ENCODE data around the gene CTRB1. TPM values are rescaled to one million over a fixed set of nuclear protein-coding genes. Genes with fewer than 3 reads are reported as not detected.

Gene CTRB1
- total RNA-seq, 4 donors from 2014 or later = 0.69 TPM; not detected in 3

DNA sequence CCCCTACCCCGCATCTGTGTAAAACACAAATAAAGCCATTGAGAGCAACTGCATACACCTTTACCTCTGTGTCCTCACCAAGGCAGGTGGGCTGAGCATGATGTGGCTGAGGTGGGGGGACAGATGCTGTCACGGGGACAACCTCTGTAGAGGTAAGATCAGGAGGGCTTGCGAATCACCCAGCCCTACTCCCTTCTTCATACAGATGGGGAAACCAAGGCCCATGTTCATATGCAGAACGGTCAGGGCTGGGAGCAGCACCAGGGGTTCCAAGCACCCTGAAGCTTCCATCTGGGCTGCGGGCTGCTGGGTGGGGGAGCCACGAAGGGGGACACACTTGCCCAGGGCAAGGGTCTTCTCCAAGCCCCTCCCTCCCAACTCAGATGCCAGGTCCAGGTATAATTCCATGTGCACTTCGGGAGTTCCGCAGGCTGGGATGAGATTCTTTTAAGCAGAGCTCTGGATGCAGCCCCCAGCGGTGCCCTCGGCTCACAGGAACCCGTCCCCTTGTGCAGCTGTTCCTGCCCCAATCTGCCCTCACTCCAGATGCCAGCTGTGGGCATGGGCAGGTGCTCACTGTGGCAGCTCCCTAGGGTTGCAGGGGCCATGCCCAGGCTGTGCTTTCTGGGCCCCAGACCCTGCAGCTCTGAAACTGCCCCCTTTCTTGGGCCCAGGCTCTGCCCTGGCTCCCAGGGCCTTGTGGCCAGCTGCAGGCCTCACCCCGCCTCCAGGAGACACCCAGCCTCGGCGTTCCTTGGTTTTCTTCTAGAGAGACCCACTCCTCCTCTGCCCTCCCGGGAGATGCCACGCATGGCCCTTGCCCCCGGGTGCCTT, 9.6 kb downstream of the CTRB1 start:
- ATAC-seq (ENCODE audit: low FRiP score) = no peak
- DNase-seq (ENCODE audit: low spot score) = no peak
- TF ChIP-seq, protein P1, sequence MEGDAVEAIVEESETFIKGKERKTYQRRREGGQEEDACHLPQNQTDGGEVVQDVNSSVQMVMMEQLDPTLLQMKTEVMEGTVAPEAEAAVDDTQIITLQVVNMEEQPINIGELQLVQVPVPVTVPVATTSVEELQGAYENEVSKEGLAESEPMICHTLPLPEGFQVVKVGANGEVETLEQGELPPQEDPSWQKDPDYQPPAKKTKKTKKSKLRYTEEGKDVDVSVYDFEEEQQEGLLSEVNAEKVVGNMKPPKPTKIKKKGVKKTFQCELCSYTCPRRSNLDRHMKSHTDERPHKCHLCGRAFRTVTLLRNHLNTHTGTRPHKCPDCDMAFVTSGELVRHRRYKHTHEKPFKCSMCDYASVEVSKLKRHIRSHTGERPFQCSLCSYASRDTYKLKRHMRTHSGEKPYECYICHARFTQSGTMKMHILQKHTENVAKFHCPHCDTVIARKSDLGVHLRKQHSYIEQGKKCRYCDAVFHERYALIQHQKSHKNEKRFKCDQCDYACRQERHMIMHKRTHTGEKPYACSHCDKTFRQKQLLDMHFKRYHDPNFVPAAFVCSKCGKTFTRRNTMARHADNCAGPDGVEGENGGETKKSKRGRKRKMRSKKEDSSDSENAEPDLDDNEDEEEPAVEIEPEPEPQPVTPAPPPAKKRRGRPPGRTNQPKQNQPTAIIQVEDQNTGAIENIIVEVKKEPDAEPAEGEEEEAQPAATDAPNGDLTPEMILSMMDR (IDR thresholded peaks at IDR 0.05) = no peak

DNA sequence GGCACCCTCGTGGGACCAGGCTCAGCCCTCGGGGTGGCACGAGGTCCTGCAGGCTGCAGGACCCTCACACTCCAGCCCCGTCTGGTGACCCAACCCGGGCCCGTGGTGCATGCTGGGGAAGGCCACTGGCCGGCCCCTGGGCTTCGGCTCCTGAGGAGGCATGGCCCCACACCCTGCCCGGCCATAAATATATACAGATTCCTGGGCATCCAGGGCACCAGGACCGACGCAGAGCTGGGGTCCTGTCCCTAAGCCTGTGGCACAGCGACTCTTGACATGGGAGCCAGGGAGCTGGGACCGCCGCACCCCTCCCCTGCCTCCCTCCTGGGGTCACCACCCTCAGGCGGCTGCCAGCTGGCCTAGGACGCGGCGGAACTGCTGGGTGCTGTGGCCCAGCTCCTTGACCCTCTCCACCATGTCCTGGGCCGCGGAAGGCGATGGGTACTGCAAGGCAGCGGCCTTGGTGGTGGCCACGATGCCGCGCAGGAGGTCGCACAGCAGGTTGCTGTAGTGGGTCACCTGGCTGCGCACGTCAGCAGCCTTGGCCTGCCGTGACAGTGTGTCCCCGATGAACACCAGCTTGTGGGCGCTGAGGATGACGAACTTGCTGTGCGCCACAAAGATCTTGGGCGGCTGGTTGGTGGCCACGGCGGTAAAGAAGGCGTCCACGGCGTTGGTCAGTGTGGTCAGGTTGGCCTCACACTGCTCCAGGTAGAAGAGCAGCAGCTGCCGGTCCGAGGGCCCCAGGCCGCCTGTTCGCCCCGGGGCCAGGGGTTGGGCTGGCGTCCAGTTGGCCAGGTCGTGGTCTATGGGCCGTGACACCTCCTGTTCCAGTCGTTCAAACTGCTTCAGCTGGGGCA, 10.6 kb downstream of the CTRB1 start:
- TF ChIP-seq, protein P1 (IDR thresholded peaks at IDR 0.05) = no peak
- no peak for DNase-seq (ENCODE audit: low spot score)
- no peak for ATAC-seq (ENCODE audit: low FRiP score)

DNA sequence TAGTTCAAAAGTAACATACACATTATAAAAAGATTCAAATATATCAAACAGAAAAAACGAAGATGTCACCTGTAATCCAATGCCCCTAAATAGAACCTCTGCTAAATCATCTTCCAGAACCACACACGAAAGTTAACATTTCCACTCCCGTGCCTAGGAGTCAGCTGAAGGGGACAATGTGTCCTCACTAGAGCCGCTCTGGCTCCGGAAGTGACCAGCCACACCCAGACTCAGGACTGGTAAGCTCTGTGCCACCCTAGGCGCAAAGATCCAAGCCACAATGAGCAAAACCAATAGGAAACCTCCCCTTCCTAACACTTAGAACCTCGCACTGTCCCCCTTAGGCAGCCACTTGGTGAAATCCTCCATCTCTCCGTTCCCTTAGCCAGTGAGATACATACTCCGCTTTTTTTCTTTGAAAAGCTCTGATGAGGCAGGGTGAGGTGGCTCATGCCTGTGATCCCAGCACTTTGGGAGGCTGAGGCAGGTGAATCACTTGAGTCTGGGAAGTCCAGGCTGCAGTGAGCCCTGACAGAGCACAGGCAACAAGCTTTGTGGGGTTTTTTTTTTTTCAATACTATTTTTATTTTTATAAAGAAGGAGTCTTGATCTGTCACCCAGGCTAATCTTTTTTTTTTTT, 11.8 kb downstream of the CTRB1 start:
- ATAC-seq (ENCODE audit: low FRiP score) (no peak), DNase-seq (ENCODE audit: low spot score) (no peak)
- TF ChIP-seq, protein P1 (IDR thresholded peaks at IDR 0.05) = no peak

DNA sequence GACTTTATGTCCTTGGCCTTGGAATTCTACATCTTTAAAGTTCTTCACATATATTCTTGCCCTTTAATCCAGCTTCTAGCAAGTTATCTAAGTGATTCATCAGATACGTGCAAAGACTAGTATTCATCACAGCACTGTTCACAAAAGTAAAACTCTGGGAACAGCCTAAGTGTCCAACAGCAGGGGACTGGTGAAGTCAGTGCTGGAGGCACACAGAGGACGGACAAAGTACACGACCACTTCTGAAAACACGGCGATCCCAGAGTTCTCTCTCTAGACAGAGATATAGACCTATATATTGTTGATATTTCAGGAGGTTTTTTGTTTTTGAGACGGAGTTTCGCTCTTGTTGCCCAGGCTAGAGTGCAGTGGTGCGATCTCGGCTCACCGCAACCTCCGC, 12.8 kb downstream of the CTRB1 start:
- TF ChIP-seq, protein P1 (IDR thresholded peaks at IDR 0.05) = no peak
- ATAC-seq (ENCODE audit: low FRiP score) (no peak), DNase-seq (ENCODE audit: low spot score) (no peak)

DNA sequence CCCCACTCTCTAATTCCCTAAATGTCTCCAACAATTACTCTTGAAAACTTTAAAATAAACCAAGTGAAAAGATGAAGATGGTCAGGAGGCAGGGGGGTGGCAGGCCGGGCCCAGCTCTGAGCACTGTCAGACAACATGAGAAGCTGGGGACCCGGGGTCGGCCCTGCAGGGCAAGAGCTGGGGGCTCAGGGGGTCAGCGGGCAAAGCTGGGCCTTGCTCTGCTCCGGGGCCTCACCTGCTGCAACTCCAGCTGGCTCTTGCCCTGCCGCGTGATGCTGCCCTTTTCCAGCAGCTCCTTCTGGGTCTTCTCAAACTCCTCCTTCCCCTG, 14.8 kb downstream of the CTRB1 start:
- TF ChIP-seq, protein P1 (IDR thresholded peaks at IDR 0.05) = no peak
- DNase-seq (ENCODE audit: low spot score) (no peak), ATAC-seq (ENCODE audit: low FRiP score) (no peak)

DNA sequence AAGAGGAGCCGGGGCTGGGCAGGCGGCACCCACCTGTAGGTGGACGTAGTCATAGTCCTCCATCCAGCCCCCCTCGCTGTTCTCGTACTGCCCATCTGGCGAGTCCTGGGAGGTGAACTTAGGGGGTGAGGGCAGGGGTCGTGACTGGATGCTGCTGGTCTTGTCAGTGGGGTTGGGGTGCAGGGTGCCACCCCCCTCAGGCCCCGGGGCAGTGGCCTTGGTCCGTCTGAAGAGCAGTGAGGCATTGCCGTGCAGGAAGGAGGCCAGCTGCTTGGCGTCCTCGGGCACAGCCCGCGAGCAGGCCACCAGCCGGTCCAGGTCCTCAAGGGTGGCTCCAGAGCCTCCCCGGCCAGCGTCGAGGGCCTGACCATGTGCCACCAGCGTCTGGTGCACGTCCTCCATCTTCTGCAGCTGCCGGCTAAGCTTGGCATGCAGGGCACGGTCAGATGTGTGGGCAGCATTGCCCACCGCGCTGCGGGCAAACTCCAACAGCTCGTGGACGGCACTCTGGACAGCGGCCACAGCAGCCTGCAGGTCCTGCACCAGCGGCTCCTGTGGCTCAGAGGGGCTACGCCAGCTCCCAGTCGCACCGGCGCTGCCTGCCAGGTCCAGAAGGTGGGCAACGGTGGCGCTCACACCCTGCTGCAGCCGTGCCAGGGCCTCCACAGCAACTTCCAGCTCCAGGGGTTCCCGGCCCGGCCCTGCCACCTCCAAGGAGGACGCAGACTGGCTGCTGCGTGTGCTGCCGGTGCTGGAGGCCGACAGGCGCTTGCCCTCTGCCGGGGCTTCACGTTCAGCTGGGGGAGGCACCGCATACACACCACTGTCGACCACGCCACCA, 16.3 kb downstream of the CTRB1 start:
- DNase-seq (ENCODE audit: low spot score) (no peak), ATAC-seq (ENCODE audit: low FRiP score) (no peak)

More for the DNA sequence above, 16.3 kb downstream of the CTRB1 start:
- TF ChIP-seq, protein P1 (IDR thresholded peaks at IDR 0.05) = no peak
